HG02610 (cell line): ENCODE results near the gene ACTR1A.
"Not testable (repeated sequence)": the region's sequence is repeated elsewhere in the genome, so short reads cannot be mapped to it uniquely, and the experiment has no call there.

Experiments
- ATAC-seq: cut with Tn5 transposase; IDR thresholded peaks from one replicate; pipeline ENCODE4 v1.9.1; 2021; ENCODE audit warnings: mild to moderate bottlenecking, moderate library complexity; ENCODE audit not compliant: unreplicated experiment

Gene ACTR1A

GRCh38 chr10:102517553-102517952 lies 15.0 kb upstream of the ACTR1A start:
- no peak for ATAC-seq

GRCh38 chr10:102515724-102516123 lies 13.2 kb upstream of the ACTR1A start:
- no peak for ATAC-seq

- no peak for ATAC-seq
These were observed 12.2 kb upstream of the ACTR1A start for GRCh38 chr10:102514487-102515311.

GRCh38 chr10:102511583-102512274 lies 9.2 kb upstream of the ACTR1A start:
- peak; percentile 86 for ATAC-seq

GRCh38 chr10:102509387-102509786 lies 6.9 kb upstream of the ACTR1A start:
- no peak for ATAC-seq

- ATAC-seq = no peak
These were observed 6.0 kb upstream of the ACTR1A start for GRCh38 chr10:102508506-102508905.

GRCh38 chr10:102507521-102507920 lies 5.0 kb upstream of the ACTR1A start:
- ATAC-seq = no peak

GRCh38 chr10:102505462-102506115 lies 3.1 kb upstream of the ACTR1A start:
- no peak for ATAC-seq

- no peak for ATAC-seq
These were observed 2.4 kb upstream of the ACTR1A start for GRCh38 chr10:102504976-102505300.

GRCh38 chr10:102504179-102504975 lies 1.9 kb upstream of the ACTR1A start:
- ATAC-seq = no peak

GRCh38 chr10:102503264-102504178 lies 1.0 kb upstream of the ACTR1A start, which contains the start of gene SUFU:
SUFU (plus strand) TSS chr10:102503972; CDS start chr10:102504153, 181 bp downstream.
- peak; percentile 71 for ATAC-seq

- peak; percentile 72 for ATAC-seq
These were observed 529 bp downstream of the ACTR1A start for GRCh38 chr10:102502029-102502336.

GRCh38 chr10:102501201-102502028 lies 1.1 kb downstream of the ACTR1A start:
- ATAC-seq = no peak

- ATAC-seq = not testable (repeated sequence)
These were observed 1.8 kb downstream of the ACTR1A start for GRCh38 chr10:102500686-102501085.

- ATAC-seq = no peak
These were observed 3.2 kb downstream of the ACTR1A start for GRCh38 chr10:102499356-102499755.

- no peak for ATAC-seq
These were observed 5.0 kb downstream of the ACTR1A start for GRCh38 chr10:102497545-102497944.

- no peak for ATAC-seq
These were observed 8.7 kb downstream of the ACTR1A start for GRCh38 chr10:102493771-102494170.

- ATAC-seq = no peak
These were observed 9.5 kb downstream of the ACTR1A start for GRCh38 chr10:102492983-102493382.

GRCh38 chr10:102492344-102492939 lies 10.1 kb downstream of the ACTR1A start:
- ATAC-seq = no peak
